Naive thymus-derived CD4-positive, alpha-beta T cell (primary cell): ENCODE data around the gene DDAH2. TPM values are rescaled to one million over a fixed set of nuclear protein-coding genes. Genes with fewer than 3 reads are reported as not detected.

Experiments used
- ATAC-seq: fragments of 150-1000 bp; cut with Tn5 transposase; 2 replicates; pipeline ENCODE4 v1.10.0; 2021; ENCODE audit warnings: mild to moderate bottlenecking, moderate library complexity
- CTCF ChIA-PET: fragments of 350-600 bp; sonication (Branson Sonifier 250); formaldehyde crosslinking; loops from one replicate; lab custom pipeline; 2021; ENCODE audit warnings: antibody characterized with exemption; lab: Charles Lee
- POLR2A ChIA-PET: fragments of 350-600 bp; sonication (Branson Sonifier 250); formaldehyde crosslinking; loops from one replicate; lab custom pipeline; 2021; ENCODE audit warnings: antibody characterized with exemption, inconsistent platforms; lab: Charles Lee
- DNase-seq, 9 donors: peaks; one replicate each; pipeline versions ENCODE4 v3.0.0 to v3.0.0-alpha.2; 2020 to 2022; ENCODE audit warnings: mixed read lengths in 1 of 9
- H3K27ac ChIP-seq: one replicate; pipeline ENCODE4 v1.7.0; 2013; ENCODE audit warnings: mild to moderate bottlenecking, low read depth, low read length, moderate library complexity
- H3K27me3 ChIP-seq, 2 donors: one replicate each; pipeline ENCODE4 v1.7.0; 2013; ENCODE audit warnings: low read length in 2 of 2, mild to moderate bottlenecking in 2 of 2, moderate library complexity in 2 of 2; ENCODE audit not compliant: control insufficient read depth in 2 of 2, insufficient read depth in 2 of 2
- H3K36me3 ChIP-seq, 3 experiments: 1 replicate in 2 of 3; 2 replicates in 1 of 3; pipeline ENCODE4 v1.7.0; 2013; ENCODE audit warnings: low read length in 3 of 3, mild to moderate bottlenecking in 3 of 3, moderate library complexity in 1 of 3; ENCODE audit not compliant: insufficient read depth in 3 of 3, control insufficient read depth in 2 of 3
- H3K4me1 ChIP-seq, 2 donors: one replicate each; pipeline ENCODE4 v1.7.0; 2013; ENCODE audit warnings: low read length in 2 of 2, mild to moderate bottlenecking in 2 of 2, moderate library complexity in 1 of 2; ENCODE audit not compliant: control insufficient read depth in 2 of 2, insufficient read depth in 2 of 2
- H3K4me3 ChIP-seq: 2 replicates; pipeline ENCODE4 v1.7.0; 2013; ENCODE audit warnings: mild to moderate bottlenecking, low read length
- H3K9me3 ChIP-seq, 3 experiments: 1 replicate in 2 of 3; 2 replicates in 1 of 3; pipeline ENCODE4 v1.7.0; 2013; ENCODE audit warnings: low read length in 3 of 3; ENCODE audit not compliant: control insufficient read depth in 2 of 3
- H3K27ac Mint-ChIP-seq, 9 donors: one replicate each; pipeline ENCODE4 v1.8.0; 2020 to 2022; ENCODE audit warnings: mixed read lengths in 9 of 9, mild to moderate bottlenecking in 8 of 9, moderate library complexity in 5 of 9, inconsistent platforms in 2 of 9
- H3K27me3 Mint-ChIP-seq, 5 donors: one replicate each; pipeline ENCODE4 v1.8.0; 2021 to 2022; ENCODE audit warnings: mixed read lengths in 5 of 5, mild to moderate bottlenecking in 1 of 5
- H3K36me3 Mint-ChIP-seq, 5 donors: one replicate each; pipeline ENCODE4 v1.8.0; 2020 to 2022; ENCODE audit warnings: mixed read lengths in 5 of 5, mild to moderate bottlenecking in 3 of 5, inconsistent platforms in 1 of 5
- H3K4me1 Mint-ChIP-seq, 7 donors: one replicate each; pipeline ENCODE4 v1.8.0; 2020 to 2022; ENCODE audit warnings: mixed read lengths in 7 of 7, mild to moderate bottlenecking in 3 of 7, inconsistent platforms in 1 of 7
- H3K4me3 Mint-ChIP-seq, 10 donors: one replicate each; pipeline ENCODE4 v1.8.0; 2020 to 2022; ENCODE audit warnings: mild to moderate bottlenecking in 10 of 10, mixed read lengths in 10 of 10, moderate library complexity in 6 of 10, inconsistent platforms in 2 of 10
- H3K9me3 Mint-ChIP-seq, 11 donors: one replicate each; pipeline ENCODE4 v1.8.0; 2020 to 2022; ENCODE audit warnings: mixed read lengths in 11 of 11, mild to moderate bottlenecking in 4 of 11, inconsistent platforms in 1 of 11, moderate library complexity in 1 of 11
- intact Hi-C, 2 donors: fragments of 100-400 bp; cut with micrococcal nuclease; formaldehyde crosslinking; loops; one replicate each; pipeline ENCODE4 v1.15.1; 2023
- polyA plus RNA-seq, 2 donors: library from polyadenylated mRNA; unstranded; fragments of 300-500 nt; fragmentation: Illumina TruSeq; gene quantifications; one replicate each; pipeline ENCODE4 v1.2.3, GENCODE V29; 2021
- total RNA-seq, 6 experiments: library from RNA in 5 of 6; stranded (reverse) in 5 of 6; gene quantifications; 1 replicate in 5 of 6; 2 replicates in 1 of 6; pipeline ENCODE4 v1.2.3 and lab custom pipeline; 2021 to 2026

Gene DDAH2
- total and polyA plus RNA-seq, 7 experiments from 2014 or later: 4.9 to 31.4 (median 12.2) TPM

DNA sequence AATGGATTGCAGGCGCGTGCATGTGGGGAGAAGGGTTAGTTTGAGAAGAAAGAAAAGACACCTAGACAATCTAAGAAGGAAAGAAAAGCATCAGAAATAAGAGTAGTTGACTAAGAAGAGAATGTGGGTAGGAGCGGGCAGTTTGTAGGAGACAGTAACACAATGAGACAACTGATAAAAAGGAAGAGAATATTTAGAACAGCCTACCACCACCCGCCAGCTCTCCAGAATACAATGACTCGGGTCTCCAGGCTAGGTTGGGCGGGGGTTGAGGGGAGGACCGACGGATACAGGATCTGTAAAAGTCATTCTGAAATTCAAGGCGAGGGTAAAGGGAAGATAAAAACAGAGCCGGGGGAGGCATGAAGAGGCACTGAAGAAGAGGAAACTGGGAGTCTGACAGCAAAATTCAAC lies 26.7 kb downstream of the DDAH2 start:
- peaks cover 22 to 44% (median 37%) of the 10 kb centered on the region in 7 donors for H3K4me1 Mint-ChIP-seq
- intact Hi-C loops: loop anchor here (2.0 to 10.0 kb wide), 2 partner anchors 22 to 158 kb away; partner anchors contain the start of genes ATP6V1G2 (in 1 of the 2), DDX39B (in 1 of the 2), LY6G5C (in 1 of the 2) and NFKBIL1 (in 1 of the 2)
- H3K36me3 Mint-ChIP-seq: peaks cover 0 to 11% (median 7%) of the 10 kb centered on the region in 5 donors
- H3K27ac Mint-ChIP-seq: peak overlapping the region; percentile 95 to 98 (median 97)
- H3K36me3 ChIP-seq: peaks cover 0 to 22% (median 0%) of the 10 kb centered on the region in 3 experiments
- no peaks in the 10 kb centered on the region for H3K9me3 ChIP-seq
- H3K27me3 Mint-ChIP-seq: no peaks in the 10 kb centered on the region
- H3K27ac ChIP-seq: peak overlapping the region; percentile 98
- H3K27me3 ChIP-seq: no peaks in the 10 kb centered on the region
- peak overlapping the region; percentile 92 to 100 (median 98) for H3K4me3 Mint-ChIP-seq
- DNase-seq (no peak), ATAC-seq (peak; percentile 0)
- no peaks in the 10 kb centered on the region for H3K9me3 Mint-ChIP-seq
- peaks cover 21 to 28% of the 10 kb centered on the region in 2 donors for H3K4me1 ChIP-seq
- peak overlapping the region; percentile 98 for H3K4me3 ChIP-seq
- POLR2A ChIA-PET: interaction anchor here (0.8 to 2.7 kb wide), 21 partner anchors 9 to 1269 kb away, joined by 3 to 19 read pairs (median 5); partner anchors contain the start of genes BAG6, C6orf47, GPANK1 and HSPA1A
- CTCF ChIA-PET: interaction anchor here (1.4 kb wide), 1 partner anchor 10 kb away, joined by 5 read pairs; no protein-coding TSS in a partner anchor

DNA sequence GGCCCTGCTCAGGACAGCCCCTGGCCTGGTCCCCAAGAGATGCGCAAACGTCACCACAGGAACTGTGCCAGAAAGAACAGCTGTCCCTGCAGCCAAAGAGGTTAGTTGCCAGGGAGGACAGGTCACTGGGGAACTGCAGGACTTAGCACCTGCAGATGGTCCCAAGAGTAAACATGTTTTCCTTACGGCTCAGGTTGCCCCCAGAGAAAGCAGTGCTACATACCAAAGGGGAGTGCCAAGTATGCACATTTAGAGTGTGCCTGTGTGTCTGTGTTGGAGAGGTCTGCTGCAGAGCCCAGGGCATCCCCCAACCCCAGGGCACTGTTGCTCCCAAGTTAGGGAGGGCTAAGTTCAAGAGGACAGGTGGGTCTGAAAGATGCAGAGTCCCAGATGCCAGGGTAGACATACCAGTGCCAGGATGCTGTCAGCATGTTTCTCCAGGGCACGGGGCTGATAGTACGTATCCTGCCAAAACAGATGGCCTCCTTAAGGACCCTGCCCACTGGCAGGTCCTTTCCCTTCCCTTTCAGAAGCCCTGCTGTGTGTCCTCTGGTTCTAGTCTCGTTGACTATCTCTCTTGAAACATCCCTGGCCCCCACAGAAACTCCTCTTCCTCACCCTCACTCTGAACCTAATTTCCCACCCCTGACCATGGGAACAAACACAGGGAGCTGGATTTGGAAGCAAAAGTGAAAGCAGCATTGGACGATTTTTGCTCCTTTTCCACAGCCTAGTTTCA lies 27.3 kb downstream of the DDAH2 start:
- intact Hi-C loops: loop anchor here (2.0 to 10.0 kb wide), 2 partner anchors 21 to 157 kb away; partner anchors contain the start of genes ATP6V1G2 (in 1 of the 2), DDX39B (in 1 of the 2), LY6G5C (in 1 of the 2) and NFKBIL1 (in 1 of the 2)
- H3K27me3 Mint-ChIP-seq: no peaks in the 10 kb centered on the region
- ATAC-seq (no peak), DNase-seq (no peak)
- CTCF ChIA-PET: no interaction called here
- peaks cover 21 to 28% of the 10 kb centered on the region in 2 donors for H3K4me1 ChIP-seq
- H3K4me3 Mint-ChIP-seq: peak overlapping the region; percentile 92 to 100 (median 98)
- peak overlapping the region; percentile 95 to 98 (median 97) for H3K27ac Mint-ChIP-seq
- H3K36me3 ChIP-seq: peaks cover 0 to 28% (median under 1%) of the 10 kb centered on the region in 3 experiments
- peaks cover 27 to 50% (median 37%) of the 10 kb centered on the region in 7 donors for H3K4me1 Mint-ChIP-seq
- no peaks in the 10 kb centered on the region for H3K27me3 ChIP-seq
- peak overlapping the region; percentile 98 for H3K27ac ChIP-seq
- H3K9me3 Mint-ChIP-seq: no peaks in the 10 kb centered on the region
- H3K4me3 ChIP-seq: peak overlapping the region; percentile 98
- POLR2A ChIA-PET: interaction anchor here (0.8 to 2.7 kb wide), 11 partner anchors 8 to 165 kb away, joined by 3 to 19 read pairs (median 4); partner anchors contain the start of genes BAG6, GPANK1, LSM2 and LY6G5B
- H3K9me3 ChIP-seq: no peaks in the 10 kb centered on the region
- peaks cover 3 to 16% (median 11%) of the 10 kb centered on the region in 5 donors for H3K36me3 Mint-ChIP-seq

DNA sequence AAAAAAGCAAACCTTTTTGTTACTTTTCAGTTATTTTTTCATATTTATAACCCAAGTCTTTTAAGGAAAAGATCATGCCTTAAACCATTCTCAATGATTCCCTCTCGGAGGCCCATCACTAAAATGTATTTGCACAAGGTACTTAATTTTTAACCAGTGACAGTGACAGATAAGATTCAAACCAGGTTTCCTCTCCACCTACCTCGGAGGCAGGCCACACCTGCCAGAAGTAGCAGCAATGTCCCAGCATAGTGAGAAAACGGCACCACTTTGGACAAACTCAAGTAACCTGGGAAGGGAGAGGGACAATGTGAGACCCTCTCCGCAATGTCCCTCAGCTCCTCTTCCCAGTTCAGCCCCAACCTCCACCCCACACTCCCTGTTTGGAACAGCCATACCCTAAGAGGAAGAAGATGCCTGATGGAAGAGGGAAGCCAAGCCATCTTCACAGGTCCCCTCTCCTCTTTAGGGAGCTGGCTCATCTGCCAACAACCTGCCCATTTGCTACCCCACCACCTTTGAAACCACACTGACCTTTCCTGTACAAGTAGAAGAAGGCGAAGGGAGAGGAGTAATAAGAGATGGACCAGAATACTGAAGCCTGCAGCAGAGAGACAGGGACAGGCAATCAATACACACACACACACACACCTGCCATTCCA lies 28.2 kb downstream of the DDAH2 start:
- Mint-ChIP-seq H3K4me1 (peaks cover 27 to 50% (median 37%) of the 10 kb centered on the region in 7 donors), H3K4me3 (peak overlapping the region; percentile 48 to 100 (median 97)), H3K27me3 (no peaks in the 10 kb centered on the region), H3K36me3 (peaks cover 3 to 16% (median 11%) of the 10 kb centered on the region in 5 donors), H3K9me3 (no peaks in the 10 kb centered on the region), H3K27ac (peak overlapping the region in 8 of 9 donors; percentile 10 to 97 (median 74))
- Histone ChIP-seq H3K27me3 (no peaks in the 10 kb centered on the region), H3K4me3 (no peak overlapping the region), H3K4me1 (peaks cover 21 to 28% of the 10 kb centered on the region in 2 donors), H3K36me3 (peaks cover 3 to 37% (median 7%) of the 10 kb centered on the region in 3 experiments), H3K27ac (peak overlapping the region; percentile 14), H3K9me3 (no peaks in the 10 kb centered on the region)
- intact Hi-C loops: loop anchor here in 1 of 2 donors (10.0 kb wide), 1 partner anchor 156 kb away; the partner anchor contains the start of genes ATP6V1G2, DDX39B and NFKBIL1
- POLR2A ChIA-PET: interaction anchor here (0.7 to 1.7 kb wide), 2 partner anchors 20 to 118 kb away, joined by 3 to 4 read pairs; partner anchors contain the start of gene LY6G5C
- CTCF ChIA-PET: no interaction called here
- DNase-seq: no peak
- no peak for ATAC-seq

DNA sequence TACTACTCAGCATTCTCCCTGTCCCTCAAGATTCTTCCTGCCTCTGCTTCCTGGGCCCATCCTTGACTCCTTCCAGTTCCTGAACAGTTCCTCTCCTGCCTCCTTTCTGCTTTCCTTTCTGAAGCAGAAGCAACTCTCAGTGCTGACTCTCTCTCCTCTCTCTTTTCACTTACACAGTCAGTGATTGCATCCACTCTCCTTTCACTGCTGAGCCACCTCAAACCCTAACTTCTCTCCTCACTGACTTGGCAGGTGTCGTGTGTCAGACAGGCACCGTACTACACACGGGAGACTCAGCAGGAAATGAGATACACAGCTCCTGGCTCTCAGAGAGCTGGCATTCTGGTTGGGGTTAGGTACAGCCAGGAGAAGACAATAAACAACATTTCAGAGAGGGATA lies 31.5 kb downstream of the DDAH2 start:
- no peaks in the 10 kb centered on the region for H3K27me3 ChIP-seq
- Mint-ChIP-seq H3K36me3 (peaks cover 3 to 23% (median 11%) of the 10 kb centered on the region in 5 donors), H3K27ac (peak overlapping the region; percentile 9 to 74 (median 41)), H3K4me3 (peak overlapping the region in 3 of 10 donors; percentile 4 to 40 (median 8)), H3K9me3 (no peaks in the 10 kb centered on the region), H3K4me1 (peaks cover 26 to 42% (median 31%) of the 10 kb centered on the region in 7 donors), H3K27me3 (no peaks in the 10 kb centered on the region)
- CTCF ChIA-PET: interaction anchor here (1.0 kb wide), 1 partner anchor 146 kb away, joined by 3 read pairs; no protein-coding TSS in a partner anchor
- H3K4me3 ChIP-seq: no peak overlapping the region
- peaks cover 10 to 59% (median 11%) of the 10 kb centered on the region in 3 experiments for H3K36me3 ChIP-seq
- peaks cover 21% of the 10 kb centered on the region in 2 donors for H3K4me1 ChIP-seq
- H3K27ac ChIP-seq: no peak overlapping the region
- H3K9me3 ChIP-seq: no peaks in the 10 kb centered on the region
- DNase-seq: no peak
- ATAC-seq: no peak
- intact Hi-C loops: no loop called here
- POLR2A ChIA-PET: no interaction called here

DNA sequence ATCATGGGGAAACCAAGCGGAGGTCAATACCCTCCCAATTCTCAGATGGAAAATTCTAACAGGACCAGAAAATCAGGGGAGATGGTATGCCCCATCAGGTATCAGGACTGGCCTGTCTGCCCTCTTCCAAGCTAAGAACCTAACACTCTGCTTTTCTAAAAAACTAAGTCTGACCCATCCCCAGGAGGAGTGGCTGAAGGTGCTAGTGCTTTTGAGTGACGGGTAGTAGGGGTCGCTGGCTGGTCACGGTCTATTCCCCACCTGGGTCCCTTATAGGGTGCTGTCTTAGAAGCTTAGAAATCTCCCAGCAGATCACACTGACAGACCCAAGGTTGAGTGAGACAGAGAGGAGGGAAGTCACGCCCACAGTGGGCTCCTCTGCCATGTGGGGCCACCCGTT lies 35.6 kb downstream of the DDAH2 start:
- peaks cover 10 to 79% (median 11%) of the 10 kb centered on the region in 3 experiments for H3K36me3 ChIP-seq
- Mint-ChIP-seq H3K4me3 (no peak overlapping the region), H3K36me3 (peaks cover 3 to 30% (median 12%) of the 10 kb centered on the region in 5 donors), H3K4me1 (peaks cover 9 to 17% (median 12%) of the 10 kb centered on the region in 7 donors), H3K9me3 (no peaks in the 10 kb centered on the region), H3K27ac (peak overlapping the region in 1 of 9 donors; percentile 14), H3K27me3 (no peaks in the 10 kb centered on the region)
- H3K27ac ChIP-seq: no peak overlapping the region
- DNase-seq (no peak), ATAC-seq (no peak)
- intact Hi-C loops: no loop called here
- no peaks in the 10 kb centered on the region for H3K9me3 ChIP-seq
- no peaks in the 10 kb centered on the region for H3K27me3 ChIP-seq
- no peaks in the 10 kb centered on the region for H3K4me1 ChIP-seq
- CTCF ChIA-PET: no interaction called here
- no peak overlapping the region for H3K4me3 ChIP-seq
- POLR2A ChIA-PET: interaction anchor here (0.6 to 2.2 kb wide), 2 partner anchors 10 to 128 kb away, joined by 3 to 13 read pairs; partner anchors contain the start of gene ABHD16A

DNA sequence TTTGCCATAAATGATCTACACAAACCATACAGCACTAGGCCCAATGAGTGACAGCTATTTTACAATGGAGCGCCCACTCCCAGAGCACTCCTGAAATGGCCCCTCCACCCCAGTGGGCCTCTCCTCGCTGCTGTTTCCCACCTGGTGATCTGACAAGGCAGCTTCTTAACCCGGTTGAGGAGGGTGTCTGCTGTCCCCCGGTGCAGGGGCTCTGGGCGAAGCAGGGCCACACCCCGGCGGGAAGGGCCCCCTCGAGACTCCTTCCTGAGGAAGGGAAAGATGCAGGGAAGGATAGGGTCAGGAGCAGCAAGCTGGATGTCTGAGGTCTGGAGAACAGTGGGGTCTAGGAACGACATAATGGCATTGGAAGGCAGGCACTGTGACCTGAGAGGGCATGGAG lies 36.2 kb downstream of the DDAH2 start:
- CTCF ChIA-PET: no interaction called here
- no peaks in the 10 kb centered on the region for H3K9me3 ChIP-seq
- no peaks in the 10 kb centered on the region for H3K27me3 ChIP-seq
- Mint-ChIP-seq H3K9me3 (no peaks in the 10 kb centered on the region), H3K36me3 (peaks cover 3 to 30% (median 10%) of the 10 kb centered on the region in 5 donors), H3K4me3 (no peak overlapping the region), H3K4me1 (peaks cover 5 to 13% (median 10%) of the 10 kb centered on the region in 7 donors), H3K27ac (peak overlapping the region in 1 of 9 donors; percentile 48), H3K27me3 (no peaks in the 10 kb centered on the region)
- H3K36me3 ChIP-seq: peaks cover 11 to 86% (median 17%) of the 10 kb centered on the region in 3 experiments
- DNase-seq (no peak), ATAC-seq (no peak)
- POLR2A ChIA-PET: interaction anchor here (1.4 to 2.2 kb wide), 2 partner anchors 10 to 40 kb away, joined by 3 to 13 read pairs; partner anchors contain the start of gene ABHD16A
- intact Hi-C loops: no loop called here
- H3K4me3 ChIP-seq: no peak overlapping the region
- no peaks in the 10 kb centered on the region for H3K4me1 ChIP-seq
- H3K27ac ChIP-seq: no peak overlapping the region
